ENCODE results near the gene AEBP1. TPM values are rescaled to one million over a fixed set of nuclear protein-coding genes. Genes with fewer than 3 reads are reported as not detected.

The AEBP1 gene
- total RNA-seq, 1 experiment from 2014 or later = 50.8 TPM

GRCh38 chr7:44100458-44101302 lies 3.5 kb upstream of the AEBP1 start:
- ChIA-PET CTCF (interaction anchor here (0.9 to 1.0 kb wide), 2 partner anchors 34 to 81 kb away, joined by 3 read pairs; no protein-coding TSS in a partner anchor), POLR2A (interaction anchor here (0.8 kb wide), 1 partner anchor 37 kb away, joined by 4 read pairs; no protein-coding TSS in a partner anchor)
- Mint-ChIP-seq H3K9me3 (no peaks in the 10 kb centered on the region), H3K27ac (no peak overlapping the region), H3K36me3 (no peaks in the 10 kb centered on the region), H3K27me3 (ENCODE audit: low read depth) (peaks cover 27% of the 10 kb centered on the region), H3K4me1 (peaks cover 12% of the 10 kb centered on the region), H3K4me3 (no peak overlapping the region)
- TF ChIP-seq AR (CRISPR knock-in tag; IDR thresholded peaks at IDR 0.05) (no peak), ZNF219 (CRISPR knock-in tag; IDR thresholded peaks at IDR 0.05; ENCODE audit: borderline replicate concordance) (no peak), GABPB1 (CRISPR knock-in tag; IDR thresholded peaks at IDR 0.05) (no peak), GRHL2 (CRISPR knock-in tag; IDR thresholded peaks at IDR 0.05; ENCODE audit: insufficient replicate concordance, severe bottlenecking) (no peak), E2F1 (CRISPR knock-in tag; IDR thresholded peaks at IDR 0.05) (no peak), PRDM15 (CRISPR knock-in tag; IDR thresholded peaks at IDR 0.05) (no peak), PREB (CRISPR knock-in tag; IDR thresholded peaks at IDR 0.05; ENCODE audit: borderline replicate concordance) (no peak), MXD4 (CRISPR knock-in tag; IDR thresholded peaks at IDR 0.05; ENCODE audit: borderline replicate concordance) (no peak), ETV6 (CRISPR knock-in tag; IDR thresholded peaks at IDR 0.05) (no peak), ZNF671 (CRISPR knock-in tag; IDR thresholded peaks at IDR 0.05) (no peak), ZNF532 (CRISPR knock-in tag; IDR thresholded peaks at IDR 0.05; ENCODE audit: borderline replicate concordance) (no peak), SMAD4 (CRISPR knock-in tag; IDR thresholded peaks at IDR 0.05) (no peak), NR3C1 (CRISPR knock-in tag; conservative IDR thresholded peaks at IDR 0.05; ENCODE audit: low read depth) (no peak)
- ATAC-seq = no peak
- DNase-seq (ENCODE audit: low spot score) = no peak

All from WTC11 (cell line).